Neural cell (in vitro differentiated cells): Measurements from ENCODE around the gene ATP6V1D. TPM values are rescaled to one million over a fixed set of nuclear protein-coding genes. Genes with fewer than 3 reads are reported as not detected.

ENCODE experiments used
- H2AFZ ChIP-seq: fragments of 200-600, 300-800 bp; sonication (generic), shearing (Covaris generic); 2 replicates; pipeline ENCODE4 v1.6.0; 2014; ENCODE audit warnings: low read depth, mild to moderate bottlenecking, antibody characterized with exemption, low read length, moderate library complexity
- H3F3A ChIP-seq: fragments of 200-600 bp; shearing (Covaris generic); 2 replicates; pipeline ENCODE4 v1.6.1; 2016; ENCODE audit warnings: mild to moderate bottlenecking, moderate library complexity, mixed read lengths, antibody characterized with exemption, low read length; ENCODE audit not compliant: insufficient read depth, poor library complexity, severe bottlenecking
- H3K27ac ChIP-seq: fragments of 200-600, 300-800 bp; sonication (generic), shearing (Covaris generic); 2 replicates; pipeline ENCODE4 v1.5.1; 2014; ENCODE audit warnings: mild to moderate bottlenecking, low read length, moderate library complexity
- H3K27me3 ChIP-seq: fragments of 300-800, 200-600 bp; sonication (generic), shearing (Covaris generic); 2 replicates; pipeline ENCODE4 v1.6.0; 2014; ENCODE audit warnings: mild to moderate bottlenecking, low read depth, low read length, moderate library complexity; ENCODE audit not compliant: insufficient read depth
- H3K36me3 ChIP-seq: fragments of 300-800, 200-600 bp; sonication (generic), shearing (Covaris generic); 2 replicates; pipeline ENCODE4 v1.5.1; 2014; ENCODE audit warnings: mild to moderate bottlenecking, antibody characterized with exemption, low read length, moderate library complexity; ENCODE audit not compliant: insufficient read depth
- H3K4me2 ChIP-seq: fragments of 300-800, 200-600 bp; sonication (generic), shearing (Covaris generic); 2 replicates; pipeline ENCODE4 v1.6.0; 2014; ENCODE audit warnings: mild to moderate bottlenecking, low read length
- H3K4me3 ChIP-seq: fragments of 300-800, 200-600 bp; sonication (generic), shearing (Covaris generic); 2 replicates; pipeline ENCODE4 v1.5.1; 2014; ENCODE audit warnings: mild to moderate bottlenecking, low read length, moderate library complexity
- H3K79me2 ChIP-seq: fragments of 200-600 bp; shearing (Covaris generic); replicated peaks from 2 replicates; pipeline ENCODE4 v1.6.0; 2014; ENCODE audit warnings: mild to moderate bottlenecking, low read length, moderate library complexity; ENCODE audit not compliant: insufficient read depth
- H3K9ac ChIP-seq: fragments of 300-800, 200-600 bp; sonication (generic), shearing (Covaris generic); 2 replicates; pipeline ENCODE4 v1.6.1; 2016; ENCODE audit warnings: mild to moderate bottlenecking, low read length, mixed read lengths
- H3K9me2 ChIP-seq: fragments of 200-600 bp; shearing (Covaris generic); 2 replicates; pipeline ENCODE4 v1.6.1; 2016; ENCODE audit warnings: mild to moderate bottlenecking, low read length, mixed read lengths; ENCODE audit not compliant: insufficient read depth
- H3K9me3 ChIP-seq: fragments of 200-600, 300-800 bp; sonication (generic), shearing (Covaris generic); 2 replicates; pipeline ENCODE4 v1.6.1; 2016; ENCODE audit warnings: mild to moderate bottlenecking, mixed run types, low read length, moderate library complexity, mixed read lengths
- H4K20me1 ChIP-seq: fragments of 200-600 bp; shearing (Covaris generic); 2 replicates; pipeline ENCODE4 v1.6.1; 2016; ENCODE audit warnings: mild to moderate bottlenecking, mixed run types; ENCODE audit not compliant: insufficient read depth
- EP300 ChIP-seq: fragments of 450-650 bp; conservative IDR thresholded peaks from 2 replicates; pipeline ENCODE4 v1.6.1; 2014; ENCODE audit warnings: antibody characterized with exemption, mild to moderate bottlenecking, moderate library complexity; ENCODE audit not compliant: poor library complexity, severe bottlenecking
- EZH2 ChIP-seq: fragments of 200-600, 300-800 bp; shearing (Covaris generic), sonication (generic); IDR thresholded peaks from 2 replicates; pipeline ENCODE4 v1.6.1; 2014; ENCODE audit warnings: antibody characterized with exemption, low read length, borderline replicate concordance, mild to moderate bottlenecking; ENCODE audit not compliant: insufficient read depth, poor library complexity, severe bottlenecking
- POLR2AphosphoS5 ChIP-seq: IDR thresholded peaks from 2 replicates; pipeline ENCODE4 v1.6.1; 2012
- RAD21 ChIP-seq: fragments of 450-650 bp; conservative IDR thresholded peaks from 2 replicates; pipeline ENCODE4 v1.6.1; 2014; ENCODE audit warnings: antibody characterized with exemption, mild to moderate bottlenecking, moderate library complexity
- SMC3 ChIP-seq: fragments of 450-650 bp; conservative IDR thresholded peaks from 2 replicates; pipeline ENCODE4 v1.6.1; 2014; ENCODE audit warnings: antibody characterized with exemption, mild to moderate bottlenecking, moderate library complexity; ENCODE audit not compliant: poor library complexity
- TAF1 ChIP-seq: IDR thresholded peaks from 2 replicates; pipeline ENCODE4 v1.6.1; 2012; ENCODE audit warnings: low read depth
- polyA plus RNA-seq: library from polyadenylated mRNA; depleted of rRNA; stranded (reverse); fragments of >200 nt; gene quantifications from 2 replicates; pipeline ENCODE4 v1.2.3, GENCODE V29; 2014
- TF ChIP-seq, protein P1 (sequence below): IDR thresholded peaks from 2 replicates; pipeline ENCODE4 v1.6.1; 2012; ENCODE audit warnings: borderline replicate concordance
- TF ChIP-seq, protein P2 (sequence below): fragments of 450-650 bp; IDR thresholded peaks from 2 replicates; pipeline ENCODE4 v1.5.1; 2014; ENCODE audit warnings: antibody characterized with exemption, mild to moderate bottlenecking, moderate library complexity; ENCODE audit not compliant: poor library complexity, severe bottlenecking

The ATP6V1D gene
- polyA plus RNA-seq, 1 donor from 2014 or later = 216 TPM

DNA sequence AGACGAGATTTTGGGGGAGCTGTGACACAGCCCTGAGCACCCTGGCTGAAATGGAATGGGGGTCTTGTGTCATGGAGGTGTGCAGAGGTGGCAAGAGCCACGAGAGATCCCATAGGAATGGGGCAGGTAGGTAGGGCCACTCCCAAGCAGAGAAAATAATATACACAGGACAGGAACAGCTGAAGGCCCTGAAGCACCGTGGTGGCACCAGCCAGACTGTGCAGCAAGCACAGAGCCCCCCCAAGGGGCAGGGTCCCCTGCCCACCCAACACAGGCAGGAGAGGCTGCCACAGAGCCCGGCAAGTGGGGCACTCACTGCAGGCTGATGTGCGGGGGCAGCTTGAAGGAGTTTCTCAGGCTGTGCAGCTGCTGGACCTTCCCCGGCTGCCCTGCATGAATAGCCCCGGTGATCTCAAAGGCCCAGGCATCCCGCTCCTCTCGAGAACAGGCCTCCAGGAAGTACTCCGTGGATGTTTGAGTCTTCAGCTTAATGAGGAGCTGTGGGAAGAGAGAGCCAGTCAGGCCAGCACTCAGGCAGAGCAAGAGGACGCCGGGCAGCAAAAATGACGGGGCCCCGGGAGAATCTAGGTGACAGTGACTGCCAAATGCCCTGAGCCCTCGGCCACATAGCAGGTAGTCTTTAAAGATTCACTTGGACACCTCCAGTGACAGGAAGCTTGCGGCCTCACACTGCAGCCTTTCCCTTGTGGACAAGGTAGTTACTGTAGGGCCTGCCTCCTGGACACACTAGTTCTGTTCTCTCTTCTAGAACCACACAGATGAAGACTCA is 35.7 kb upstream of the ATP6V1D start:
- Histone ChIP-seq H3K9ac (no peak overlapping the region), H2AFZ (no peak overlapping the region), H3K9me3 (no peaks in the 10 kb centered on the region), H3K9me2 (no peaks in the 10 kb centered on the region), H3K4me3 (no peak overlapping the region), H3K27me3 (no peaks in the 10 kb centered on the region), H3K36me3 (no peaks in the 10 kb centered on the region), H3K4me2 (no peak overlapping the region), H3K79me2 (no peaks in the 10 kb centered on the region), H3F3A (no peaks in the 10 kb centered on the region), H4K20me1 (no peaks in the 10 kb centered on the region), H3K27ac (no peak overlapping the region)
- TF ChIP-seq RAD21 (no peak), TAF1 (no peak), EP300 (no peak)

DNA sequence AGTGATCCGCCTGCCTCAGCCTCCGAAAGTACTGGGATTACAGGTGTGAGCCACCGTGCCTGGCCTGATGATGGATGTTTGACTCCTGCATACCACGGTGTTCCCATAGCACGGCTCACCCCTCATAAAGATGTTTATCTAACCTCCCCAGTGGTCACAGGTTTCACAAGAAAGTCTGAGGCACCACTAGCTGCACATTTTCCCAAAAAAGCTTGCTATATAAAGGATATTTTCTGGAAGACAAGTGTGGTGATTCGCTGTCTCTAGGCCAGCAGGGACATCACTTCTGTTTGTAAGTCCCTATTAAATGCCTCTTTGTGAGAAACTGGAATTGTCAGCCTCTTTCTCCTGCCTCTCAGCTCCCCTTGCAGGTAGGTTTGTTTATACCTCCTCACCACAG is 34.1 kb upstream of the ATP6V1D start:
- Histone ChIP-seq H3K27ac (no peak overlapping the region), H3K9me2 (no peaks in the 10 kb centered on the region), H3K4me2 (no peak overlapping the region), H3K9me3 (no peaks in the 10 kb centered on the region), H3F3A (no peaks in the 10 kb centered on the region), H3K36me3 (no peaks in the 10 kb centered on the region), H4K20me1 (no peaks in the 10 kb centered on the region), H3K9ac (no peak overlapping the region), H3K4me3 (no peak overlapping the region), H3K79me2 (no peaks in the 10 kb centered on the region), H3K27me3 (no peaks in the 10 kb centered on the region), H2AFZ (no peak overlapping the region)
- TF ChIP-seq SMC3 (no peak), RAD21 (no peak)

DNA sequence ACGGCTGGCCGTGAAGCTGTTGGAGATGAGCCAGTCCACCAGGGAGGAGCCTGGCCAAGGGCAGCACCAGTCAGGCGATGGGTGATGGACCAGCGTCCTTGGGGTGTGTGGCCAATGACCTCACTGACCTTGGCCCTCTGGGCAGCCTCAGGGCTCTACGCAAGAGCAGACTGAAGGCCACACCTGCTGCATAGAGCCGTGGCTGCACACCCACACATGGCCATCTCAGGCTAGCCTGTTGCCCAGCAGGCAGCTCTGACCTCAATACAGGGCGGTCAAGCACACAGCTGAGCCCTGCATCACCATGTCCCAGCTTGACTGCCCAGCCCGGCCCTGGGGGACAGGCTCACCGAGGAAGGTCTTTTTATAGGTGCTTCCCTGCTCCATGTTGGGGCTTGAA is 33.2 kb upstream of the ATP6V1D start:
- Histone ChIP-seq H4K20me1 (no peaks in the 10 kb centered on the region), H3F3A (no peaks in the 10 kb centered on the region), H3K36me3 (no peaks in the 10 kb centered on the region), H2AFZ (no peak overlapping the region), H3K9me3 (no peaks in the 10 kb centered on the region), H3K9ac (no peak overlapping the region), H3K27ac (no peak overlapping the region), H3K27me3 (no peaks in the 10 kb centered on the region), H3K9me2 (no peaks in the 10 kb centered on the region), H3K4me2 (no peak overlapping the region), H3K4me3 (no peak overlapping the region), H3K79me2 (no peaks in the 10 kb centered on the region)
- no peak for TF ChIP-seq TAF1
- no peak for TF ChIP-seq SMC3
- TF ChIP-seq EP300 = no peak
- TF ChIP-seq, protein P1, sequence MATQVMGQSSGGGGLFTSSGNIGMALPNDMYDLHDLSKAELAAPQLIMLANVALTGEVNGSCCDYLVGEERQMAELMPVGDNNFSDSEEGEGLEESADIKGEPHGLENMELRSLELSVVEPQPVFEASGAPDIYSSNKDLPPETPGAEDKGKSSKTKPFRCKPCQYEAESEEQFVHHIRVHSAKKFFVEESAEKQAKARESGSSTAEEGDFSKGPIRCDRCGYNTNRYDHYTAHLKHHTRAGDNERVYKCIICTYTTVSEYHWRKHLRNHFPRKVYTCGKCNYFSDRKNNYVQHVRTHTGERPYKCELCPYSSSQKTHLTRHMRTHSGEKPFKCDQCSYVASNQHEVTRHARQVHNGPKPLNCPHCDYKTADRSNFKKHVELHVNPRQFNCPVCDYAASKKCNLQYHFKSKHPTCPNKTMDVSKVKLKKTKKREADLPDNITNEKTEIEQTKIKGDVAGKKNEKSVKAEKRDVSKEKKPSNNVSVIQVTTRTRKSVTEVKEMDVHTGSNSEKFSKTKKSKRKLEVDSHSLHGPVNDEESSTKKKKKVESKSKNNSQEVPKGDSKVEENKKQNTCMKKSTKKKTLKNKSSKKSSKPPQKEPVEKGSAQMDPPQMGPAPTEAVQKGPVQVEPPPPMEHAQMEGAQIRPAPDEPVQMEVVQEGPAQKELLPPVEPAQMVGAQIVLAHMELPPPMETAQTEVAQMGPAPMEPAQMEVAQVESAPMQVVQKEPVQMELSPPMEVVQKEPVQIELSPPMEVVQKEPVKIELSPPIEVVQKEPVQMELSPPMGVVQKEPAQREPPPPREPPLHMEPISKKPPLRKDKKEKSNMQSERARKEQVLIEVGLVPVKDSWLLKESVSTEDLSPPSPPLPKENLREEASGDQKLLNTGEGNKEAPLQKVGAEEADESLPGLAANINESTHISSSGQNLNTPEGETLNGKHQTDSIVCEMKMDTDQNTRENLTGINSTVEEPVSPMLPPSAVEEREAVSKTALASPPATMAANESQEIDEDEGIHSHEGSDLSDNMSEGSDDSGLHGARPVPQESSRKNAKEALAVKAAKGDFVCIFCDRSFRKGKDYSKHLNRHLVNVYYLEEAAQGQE = no peak
- TF ChIP-seq EZH2 = no peak
- TF ChIP-seq, protein P2, sequence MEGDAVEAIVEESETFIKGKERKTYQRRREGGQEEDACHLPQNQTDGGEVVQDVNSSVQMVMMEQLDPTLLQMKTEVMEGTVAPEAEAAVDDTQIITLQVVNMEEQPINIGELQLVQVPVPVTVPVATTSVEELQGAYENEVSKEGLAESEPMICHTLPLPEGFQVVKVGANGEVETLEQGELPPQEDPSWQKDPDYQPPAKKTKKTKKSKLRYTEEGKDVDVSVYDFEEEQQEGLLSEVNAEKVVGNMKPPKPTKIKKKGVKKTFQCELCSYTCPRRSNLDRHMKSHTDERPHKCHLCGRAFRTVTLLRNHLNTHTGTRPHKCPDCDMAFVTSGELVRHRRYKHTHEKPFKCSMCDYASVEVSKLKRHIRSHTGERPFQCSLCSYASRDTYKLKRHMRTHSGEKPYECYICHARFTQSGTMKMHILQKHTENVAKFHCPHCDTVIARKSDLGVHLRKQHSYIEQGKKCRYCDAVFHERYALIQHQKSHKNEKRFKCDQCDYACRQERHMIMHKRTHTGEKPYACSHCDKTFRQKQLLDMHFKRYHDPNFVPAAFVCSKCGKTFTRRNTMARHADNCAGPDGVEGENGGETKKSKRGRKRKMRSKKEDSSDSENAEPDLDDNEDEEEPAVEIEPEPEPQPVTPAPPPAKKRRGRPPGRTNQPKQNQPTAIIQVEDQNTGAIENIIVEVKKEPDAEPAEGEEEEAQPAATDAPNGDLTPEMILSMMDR = no peak
- no peak for TF ChIP-seq POLR2AphosphoS5
